Measurements from ENCODE around the gene FOXN4. TPM values are rescaled to one million over a fixed set of nuclear protein-coding genes. Genes with fewer than 3 reads are reported as not detected.

The FOXN4 gene
- total and polyA plus RNA-seq, 8 donors = 0.51 to 2.0 (median 1.1) TPM; not detected in 2

GRCh38 chr12:109234012-109234411, 75.1 kb downstream of the FOXN4 start:
- no peak for TF ChIP-seq CTCF (IDR thresholded peaks at IDR 0.05)
- H3K4me1 ChIP-seq = no peaks in the 10 kb centered on the region
- H3K4me3 ChIP-seq = no peak overlapping the region
- no peak for ATAC-seq
- H3K9me3 ChIP-seq = no peaks in the 10 kb centered on the region
- no peaks in the 10 kb centered on the region for H3K27me3 ChIP-seq
- DNase-seq = no peak
- H3K36me3 ChIP-seq = peaks cover 0 to 51% of the 10 kb centered on the region in 2 donors
- intact Hi-C loops (cut with DNase I) = no loop called here
- no peak overlapping the region for H3K27ac ChIP-seq

GRCh38 chr12:109232731-109233130, 76.4 kb downstream of the FOXN4 start:
- DNase-seq (no peak), ATAC-seq (no peak)
- Histone ChIP-seq H3K4me1 (no peaks in the 10 kb centered on the region), H3K27me3 (no peaks in the 10 kb centered on the region), H3K4me3 (no peak overlapping the region), H3K9me3 (no peaks in the 10 kb centered on the region), H3K27ac (no peak overlapping the region), H3K36me3 (peaks cover 0 to 54% of the 10 kb centered on the region in 2 donors)
- TF ChIP-seq CTCF (IDR thresholded peaks at IDR 0.05) = no peak
- intact Hi-C loops (cut with DNase I) = no loop called here

- Histone ChIP-seq H3K4me3 (no peak overlapping the region), H3K36me3 (peaks cover 0 to 54% of the 10 kb centered on the region in 2 donors), H3K27ac (no peak overlapping the region), H3K9me3 (no peaks in the 10 kb centered on the region), H3K27me3 (no peaks in the 10 kb centered on the region), H3K4me1 (no peaks in the 10 kb centered on the region)
- intact Hi-C loops (cut with DNase I) = no loop called here
- no peak for ATAC-seq
- no peak for DNase-seq
- TF ChIP-seq CTCF (IDR thresholded peaks at IDR 0.05) = no peak
These were observed 78.9 kb downstream of the FOXN4 start for GRCh38 chr12:109230193-109230592.

- intact Hi-C loops (cut with DNase I) = no loop called here
- no peaks in the 10 kb centered on the region for H3K4me1 ChIP-seq
These were observed 80.4 kb downstream of the FOXN4 start for GRCh38 chr12:109228664-109229063.

More at GRCh38 chr12:109228664-109229063, 80.4 kb downstream of the FOXN4 start:
- Histone ChIP-seq H3K4me3 (no peak overlapping the region), H3K27me3 (no peaks in the 10 kb centered on the region), H3K36me3 (peaks cover 0 to 63% of the 10 kb centered on the region in 2 donors), H3K27ac (no peak overlapping the region), H3K9me3 (no peaks in the 10 kb centered on the region)
- no peak for DNase-seq
- ATAC-seq = no peak
- no peak for TF ChIP-seq CTCF (IDR thresholded peaks at IDR 0.05)

Other genes starting within 250 kb of the FOXN4 start
- 10 to 100 TPM in 1 of 2 donors, 1 to 10 TPM in 1; 7.3 to 17.4 TPM for gene ALKBH2, start 215.8 kb downstream of the FOXN4 start, total RNA-seq
- gene ALKBH2, start 215.8 kb downstream of the FOXN4 start, polyA plus RNA-seq (ENCODE audit: insufficient read length in 6 of 6) = 10 to 100 TPM; 25.5 to 32.5 (median 29.7) TPM
- gene UNG, start 211.7 kb downstream of the FOXN4 start, total RNA-seq = 10 to 100 TPM; 22.4 to 27.0 TPM
- 10 to 100 TPM; 44.3 to 55.7 (median 49.2) TPM for gene UNG, start 211.7 kb downstream of the FOXN4 start, polyA plus RNA-seq (ENCODE audit: insufficient read length in 6 of 6)
- 10 to 100 TPM; 14.8 to 16.8 TPM for gene ACACB, start 192.7 kb downstream of the FOXN4 start, total RNA-seq
- 10 to 100 TPM; 12.5 to 21.3 (median 15.7) TPM for gene ACACB, start 192.7 kb downstream of the FOXN4 start, polyA plus RNA-seq (ENCODE audit: insufficient read length in 6 of 6)
- gene MYO1H, start 38.6 kb upstream of the FOXN4 start, total RNA-seq = under 1 TPM; 0.20 to 0.31 TPM
- under 1 TPM; 0.27 to 0.93 (median 0.34) TPM for gene MYO1H, start 38.6 kb upstream of the FOXN4 start, polyA plus RNA-seq (ENCODE audit: insufficient read length in 6 of 6)
- 10 to 100 TPM; 58.3 to 68.2 TPM for gene KCTD10, start 168.0 kb upstream of the FOXN4 start, total RNA-seq
- 10 to 100 TPM; 42.7 to 51.0 (median 47.3) TPM for gene KCTD10, start 168.0 kb upstream of the FOXN4 start, polyA plus RNA-seq (ENCODE audit: insufficient read length in 6 of 6)
- 10 to 100 TPM; 41.4 to 42.5 TPM for gene UBE3B, start 168.3 kb upstream of the FOXN4 start, total RNA-seq
- gene UBE3B, start 168.3 kb upstream of the FOXN4 start, polyA plus RNA-seq (ENCODE audit: insufficient read length in 6 of 6) = 10 to 100 TPM; 30.5 to 36.2 (median 33.3) TPM